Sigmoid colon (tissue), 4 donors: ENCODE results near the gene FOXP1.

Source experiments
- EP300 ChIP-seq, 4 donors: sonication (generic); formaldehyde crosslinking; IDR thresholded peaks; one replicate each; pipeline ENCODE4 v1.6.1; 2017; ENCODE audit warnings: antibody characterized with exemption in 4 of 4
- TF ChIP-seq, protein P1 (sequence below), 4 experiments: fragments of 450-650 bp in 3 of 4; fragments of 200-600 bp in 1 of 4; IDR thresholded peaks; one replicate each; pipeline ENCODE4 v1.5.1; 2016 to 2019; ENCODE audit warnings: antibody characterized with exemption in 4 of 4, mild to moderate bottlenecking in 3 of 4, moderate library complexity in 2 of 4

GRCh38 chr3:70970171-70970570 lies 613.4 kb downstream of the FOXP1 start:
- TF ChIP-seq, protein P1, sequence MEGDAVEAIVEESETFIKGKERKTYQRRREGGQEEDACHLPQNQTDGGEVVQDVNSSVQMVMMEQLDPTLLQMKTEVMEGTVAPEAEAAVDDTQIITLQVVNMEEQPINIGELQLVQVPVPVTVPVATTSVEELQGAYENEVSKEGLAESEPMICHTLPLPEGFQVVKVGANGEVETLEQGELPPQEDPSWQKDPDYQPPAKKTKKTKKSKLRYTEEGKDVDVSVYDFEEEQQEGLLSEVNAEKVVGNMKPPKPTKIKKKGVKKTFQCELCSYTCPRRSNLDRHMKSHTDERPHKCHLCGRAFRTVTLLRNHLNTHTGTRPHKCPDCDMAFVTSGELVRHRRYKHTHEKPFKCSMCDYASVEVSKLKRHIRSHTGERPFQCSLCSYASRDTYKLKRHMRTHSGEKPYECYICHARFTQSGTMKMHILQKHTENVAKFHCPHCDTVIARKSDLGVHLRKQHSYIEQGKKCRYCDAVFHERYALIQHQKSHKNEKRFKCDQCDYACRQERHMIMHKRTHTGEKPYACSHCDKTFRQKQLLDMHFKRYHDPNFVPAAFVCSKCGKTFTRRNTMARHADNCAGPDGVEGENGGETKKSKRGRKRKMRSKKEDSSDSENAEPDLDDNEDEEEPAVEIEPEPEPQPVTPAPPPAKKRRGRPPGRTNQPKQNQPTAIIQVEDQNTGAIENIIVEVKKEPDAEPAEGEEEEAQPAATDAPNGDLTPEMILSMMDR (IDR thresholded peaks at IDR 0.05) = no peak
- no peak for TF ChIP-seq EP300 (IDR thresholded peaks at IDR 0.05)
